Keratinocyte (primary cell): Measurements from ENCODE around the gene OR10C1. TPM values are rescaled to one million over a fixed set of nuclear protein-coding genes. Genes with fewer than 3 reads are reported as not detected.

Source experiments
- DNase-seq: peaks from one replicate; pipeline ENCODE4 v3.0.0-alpha.2; 2011; ENCODE audit warnings: low read depth, missing footprints, low spot score
- FAIRE-seq: peaks from 2 replicates; lab custom pipeline; 2011; peaks lifted over from hg19 to GRCh38; lab: Jason Lieb, UNC
- H2AFZ ChIP-seq: 2 replicates; pipeline ENCODE4 v1.6.0; 2012; ENCODE audit warnings: low read length, control low read depth, inconsistent platforms; ENCODE audit not compliant: control insufficient read depth
- H3K27ac ChIP-seq: 2 replicates; pipeline ENCODE4 v1.5.1; 2011; ENCODE audit warnings: low read length; ENCODE audit not compliant: control insufficient read depth, insufficient read depth
- H3K27me3 ChIP-seq: 3 replicates; pipeline ENCODE4 v1.6.0; 2011; ENCODE audit warnings: low read length; ENCODE audit not compliant: control insufficient read depth, insufficient read depth; ENCODE audit errors: extremely low read depth
- H3K36me3 ChIP-seq, 2 experiments: 2 replicates in 1 of 2; 3 replicates in 1 of 2; pipeline ENCODE4 v1.5.1; 2011; ENCODE audit warnings: low read length in 2 of 2, mild to moderate bottlenecking in 1 of 2; ENCODE audit not compliant: control insufficient read depth in 2 of 2, insufficient read depth in 2 of 2; ENCODE audit errors: extremely low read depth in 1 of 2
- H3K4me1 ChIP-seq: 3 replicates; pipeline ENCODE4 v1.5.1; 2011; ENCODE audit warnings: low read length; ENCODE audit not compliant: control insufficient read depth, insufficient read depth; ENCODE audit errors: extremely low read depth
- H3K4me2 ChIP-seq: 3 replicates; pipeline ENCODE4 v1.6.0; 2011; ENCODE audit warnings: low read depth, low read length; ENCODE audit not compliant: control insufficient read depth, insufficient read depth; ENCODE audit errors: extremely low read depth
- H3K4me3 ChIP-seq, 3 experiments: fragments of 200-600 bp in 1 of 3; sonication (generic) in 1 of 3; 2 replicates in 2 of 3; 3 replicates in 1 of 3; pipeline ENCODE4 v1.5.1; 2011 to 2016; ENCODE audit warnings: low read length in 3 of 3, mild to moderate bottlenecking in 3 of 3, control low read depth in 2 of 3, inconsistent platforms in 1 of 3, low read depth in 1 of 3, mixed read lengths in 1 of 3, mixed run types in 1 of 3, moderate library complexity in 1 of 3; ENCODE audit not compliant: control insufficient read depth in 2 of 3, insufficient read depth in 2 of 3; ENCODE audit errors: extremely low read depth in 1 of 3
- H3K79me2 ChIP-seq: 2 replicates; pipeline ENCODE4 v1.6.0; 2012; ENCODE audit warnings: low read length; ENCODE audit not compliant: control insufficient read depth, insufficient read depth
- H3K9ac ChIP-seq: 3 replicates; pipeline ENCODE4 v1.6.0; 2011; ENCODE audit warnings: low read length; ENCODE audit not compliant: control insufficient read depth, insufficient read depth; ENCODE audit errors: extremely low read depth
- H3K9me1 ChIP-seq: 3 replicates; pipeline ENCODE4 v1.6.0; 2011; ENCODE audit warnings: low read length; ENCODE audit not compliant: control insufficient read depth, insufficient read depth; ENCODE audit errors: extremely low read depth
- H3K9me3 ChIP-seq: 2 replicates; pipeline ENCODE4 v1.5.1; 2012; ENCODE audit warnings: low read depth, low read length; ENCODE audit not compliant: control insufficient read depth
- H4K20me1 ChIP-seq: 3 replicates; pipeline ENCODE4 v1.6.0; 2011; ENCODE audit warnings: low read length; ENCODE audit not compliant: control insufficient read depth, insufficient read depth; ENCODE audit errors: extremely low read depth
- CTCF ChIP-seq, 3 experiments: IDR thresholded peaks in 1 of 3; conservative IDR thresholded peaks in 1 of 3; optimal IDR thresholded peaks in 1 of 3; 2 replicates in 2 of 3; 3 replicates in 1 of 3; pipeline versions ENCODE3 to v1.5.1; 2011; ENCODE audit warnings: low read length in 3 of 3, mild to moderate bottlenecking in 3 of 3, moderate library complexity in 2 of 3, control low read depth in 1 of 3, inconsistent platforms in 1 of 3; ENCODE audit not compliant: insufficient read depth in 2 of 3; ENCODE audit errors: extremely low read depth in 1 of 3
- EZH2 ChIP-seq: IDR thresholded peaks from one replicate; pipeline ENCODE4 v1.6.1; 2012; ENCODE audit warnings: inconsistent platforms, mild to moderate bottlenecking, low read length, moderate library complexity
- dilution Hi-C: fragments of 300-500 bp; cut with MboI; formaldehyde crosslinking; loops from one replicate; pipeline ENCODE4 v1.7.0; 2020; ENCODE audit warnings: low sequenced_read_pairs; ENCODE audit not compliant: extremely low pct_ligation_motif_present
- polyA plus RNA-seq, 5 experiments: library from polyadenylated mRNA; depleted of rRNA in 3 of 5; stranded (reverse) in 3 of 5; stranded (forward) in 1 of 5; unstranded in 1 of 5; fragments of >200 nt; gene quantifications; 1 replicate in 1 of 5; 2 replicates in 3 of 5; 3 replicates in 1 of 5; pipeline versions ENCODE4 v1.2.1 to v1.2.3, GENCODE V29; 2011 to 2012; ENCODE audit warnings: missing spikeins in 2 of 5, low read depth in 1 of 5, low replicate concordance in 1 of 5

Gene OR10C1
- polyA plus RNA-seq, 1 donor (not counting 4 experiments of a cell fraction or from before 2014, with no cell fraction given): not detected

GRCh38 chr6:29465801-29466200 is 26.7 kb downstream of the OR10C1 start:
- peaks cover 4% of the 10 kb centered on the region for H3K4me1 ChIP-seq
- dilution Hi-C loops: no loop called here
- no peak overlapping the region for H3K4me2 ChIP-seq
- H3K36me3 ChIP-seq: no peaks in the 10 kb centered on the region
- H3K9me3 ChIP-seq: no peaks in the 10 kb centered on the region
- FAIRE-seq: peak; percentile 26
- DNase-seq: no peak
- no peak overlapping the region for H3K4me3 ChIP-seq
- H3K9ac ChIP-seq: no peak overlapping the region
- no peaks in the 10 kb centered on the region for H3K79me2 ChIP-seq
- H3K27ac ChIP-seq: no peak overlapping the region
- H4K20me1 ChIP-seq: no peaks in the 10 kb centered on the region
- no peak for TF ChIP-seq EZH2
- TF ChIP-seq CTCF (optimal IDR thresholded peaks at IDR 0.05 in 1 of 3, IDR thresholded peaks at IDR 0.05 in 1 of 3, conservative IDR thresholded peaks at IDR 0.05 in 1 of 3; ENCODE audit: extremely low read depth in 1 of 3, insufficient read depth in 2 of 3, low read length in 3 of 3): no peak
- no peaks in the 10 kb centered on the region for H3K27me3 ChIP-seq
- no peak overlapping the region for H2AFZ ChIP-seq
- no peaks in the 10 kb centered on the region for H3K9me1 ChIP-seq

- Histone ChIP-seq H3K9me3 (no peaks in the 10 kb centered on the region), H3K36me3 (no peaks in the 10 kb centered on the region), H3K9ac (no peak overlapping the region), H3K27me3 (no peaks in the 10 kb centered on the region), H3K9me1 (no peaks in the 10 kb centered on the region), H3K79me2 (no peaks in the 10 kb centered on the region), H3K4me1 (peaks cover 4% of the 10 kb centered on the region), H4K20me1 (no peaks in the 10 kb centered on the region), H2AFZ (no peak overlapping the region), H3K27ac (no peak overlapping the region), H3K4me2 (no peak overlapping the region), H3K4me3 (no peak overlapping the region)
- no peak for FAIRE-seq
- no peak for DNase-seq
- TF ChIP-seq CTCF (optimal IDR thresholded peaks at IDR 0.05 in 1 of 3, IDR thresholded peaks at IDR 0.05 in 1 of 3, conservative IDR thresholded peaks at IDR 0.05 in 1 of 3; ENCODE audit: extremely low read depth in 1 of 3, insufficient read depth in 2 of 3, low read length in 3 of 3) (no peak), EZH2 (no peak)
- dilution Hi-C loops: no loop called here
Observed at GRCh38 chr6:29466241-29466640, 27.1 kb downstream of the OR10C1 start.
